Calu3 (cell line): ENCODE measurements around the gene VWA3A. TPM values are rescaled to one million over a fixed set of nuclear protein-coding genes. Genes with fewer than 3 reads are reported as not detected.

Source experiments
- BruUV-seq: library from RNA; stranded (reverse); fragments of 400-500 nt; replicated peaks from 2 replicates; lab custom pipeline; 2021; lab: Mats Ljungman, UMichigan
- CTCF ChIA-PET: fragments of 300-600 bp; sonication (Branson Sonifier 250); formaldehyde crosslinking; loops from one replicate; lab custom pipeline; 2022; ENCODE audit warnings: antibody characterized with exemption; lab: Charles Lee
- DNase-seq: peaks from one replicate; pipeline ENCODE4 v3.0.0; 2022
- H3K27ac Mint-ChIP-seq: one replicate; pipeline ENCODE4 v1.8.0; 2022; ENCODE audit warnings: mixed read lengths; ENCODE audit not compliant: unreplicated experiment
- H3K27me3 Mint-ChIP-seq: one replicate; pipeline ENCODE4 v1.8.0; 2022; ENCODE audit warnings: mixed read lengths; ENCODE audit not compliant: unreplicated experiment
- H3K36me3 Mint-ChIP-seq: one replicate; pipeline ENCODE4 v1.8.0; 2022; ENCODE audit warnings: mild to moderate bottlenecking, moderate library complexity, mixed read lengths; ENCODE audit not compliant: insufficient read depth, unreplicated experiment
- H3K4me1 Mint-ChIP-seq: one replicate; pipeline ENCODE4 v1.8.0; 2022; ENCODE audit warnings: mild to moderate bottlenecking, low read depth, mixed read lengths; ENCODE audit not compliant: unreplicated experiment
- H3K4me3 Mint-ChIP-seq: one replicate; pipeline ENCODE4 v1.8.0; 2022; ENCODE audit warnings: mild to moderate bottlenecking, low read depth, moderate library complexity, mixed read lengths; ENCODE audit not compliant: unreplicated experiment
- H3K9me3 Mint-ChIP-seq: one replicate; pipeline ENCODE4 v1.8.0; 2022; ENCODE audit warnings: low read depth, mixed read lengths; ENCODE audit not compliant: unreplicated experiment
- intact Hi-C: fragments of 100-400 bp; cut with micrococcal nuclease; formaldehyde crosslinking; loops from one replicate; pipeline ENCODE4 v1.10.0; 2022; ENCODE audit not compliant: unreplicated experiment
- total RNA-seq: library from RNA; stranded (reverse); gene quantifications from 2 replicates; pipeline ENCODE4 v1.2.3, GENCODE V29; 2022
- TF ChIP-seq, protein P1 (sequence below): fragments of 200-600 bp; IDR thresholded peaks from one replicate; pipeline ENCODE4 v1.8.0; 2022; ENCODE audit warnings: antibody characterized with exemption; ENCODE audit not compliant: unreplicated experiment

The VWA3A gene
- total RNA-seq, 1 experiment from 2014 or later: 0.33 TPM

DNA sequence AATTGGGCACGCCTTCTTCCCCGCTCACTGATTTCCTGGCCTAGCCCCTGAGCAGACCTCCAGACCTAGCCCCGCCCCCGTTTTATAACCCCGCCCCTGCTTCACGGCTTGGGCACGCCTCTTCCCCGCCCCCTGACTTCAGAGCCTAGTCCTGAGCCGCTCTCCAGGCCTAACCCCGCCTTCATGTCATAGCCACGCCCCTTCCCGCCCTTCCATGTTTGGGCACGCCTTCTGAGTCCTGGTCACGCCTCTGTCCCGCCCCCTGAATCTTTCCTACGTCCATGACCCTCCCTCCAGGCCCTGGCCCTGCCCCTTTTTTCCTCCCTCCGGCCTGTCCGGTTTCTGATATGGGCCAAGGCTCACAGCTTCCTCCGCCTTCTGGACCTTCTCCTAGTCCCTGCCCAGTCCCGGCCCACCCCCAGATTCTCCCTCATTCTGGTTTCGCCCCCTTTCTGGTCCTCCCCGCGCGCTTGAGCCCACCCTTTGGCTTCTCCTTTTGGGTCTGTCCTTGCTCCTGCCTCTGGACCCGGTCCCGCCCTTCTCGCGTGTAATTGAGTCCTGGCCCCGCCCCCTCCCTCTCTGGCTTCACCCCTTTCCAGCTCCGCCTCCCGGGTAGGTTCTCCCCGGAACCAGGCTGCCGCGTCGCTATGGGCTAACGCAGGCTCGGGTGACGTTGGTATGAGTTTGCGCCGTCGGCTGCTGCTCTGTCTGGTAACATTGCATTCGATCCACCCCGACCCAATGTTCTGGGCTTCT is 98.6 kb downstream of the VWA3A start:
- Mint-ChIP-seq H3K27me3 (peaks cover 8% of the 10 kb centered on the region), H3K9me3 (peaks cover 3% of the 10 kb centered on the region), H3K27ac (peak overlapping the region; percentile 78), H3K4me1 (peaks cover 59% of the 10 kb centered on the region), H3K36me3 (peaks cover 52% of the 10 kb centered on the region), H3K4me3 (peak overlapping the region; percentile 77)
- no TSS peak for BruUV-seq
- peak; percentile 98 for DNase-seq
- CTCF ChIA-PET: interaction anchor here (0.5 to 1.5 kb wide), 7 partner anchors 13 to 1358 kb away, joined by 3 to 5 read pairs (median 3); partner anchors contain the start of gene POLR3E
- intact Hi-C loops: no loop called here
- TF ChIP-seq, protein P1, sequence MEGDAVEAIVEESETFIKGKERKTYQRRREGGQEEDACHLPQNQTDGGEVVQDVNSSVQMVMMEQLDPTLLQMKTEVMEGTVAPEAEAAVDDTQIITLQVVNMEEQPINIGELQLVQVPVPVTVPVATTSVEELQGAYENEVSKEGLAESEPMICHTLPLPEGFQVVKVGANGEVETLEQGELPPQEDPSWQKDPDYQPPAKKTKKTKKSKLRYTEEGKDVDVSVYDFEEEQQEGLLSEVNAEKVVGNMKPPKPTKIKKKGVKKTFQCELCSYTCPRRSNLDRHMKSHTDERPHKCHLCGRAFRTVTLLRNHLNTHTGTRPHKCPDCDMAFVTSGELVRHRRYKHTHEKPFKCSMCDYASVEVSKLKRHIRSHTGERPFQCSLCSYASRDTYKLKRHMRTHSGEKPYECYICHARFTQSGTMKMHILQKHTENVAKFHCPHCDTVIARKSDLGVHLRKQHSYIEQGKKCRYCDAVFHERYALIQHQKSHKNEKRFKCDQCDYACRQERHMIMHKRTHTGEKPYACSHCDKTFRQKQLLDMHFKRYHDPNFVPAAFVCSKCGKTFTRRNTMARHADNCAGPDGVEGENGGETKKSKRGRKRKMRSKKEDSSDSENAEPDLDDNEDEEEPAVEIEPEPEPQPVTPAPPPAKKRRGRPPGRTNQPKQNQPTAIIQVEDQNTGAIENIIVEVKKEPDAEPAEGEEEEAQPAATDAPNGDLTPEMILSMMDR: no peak

DNA sequence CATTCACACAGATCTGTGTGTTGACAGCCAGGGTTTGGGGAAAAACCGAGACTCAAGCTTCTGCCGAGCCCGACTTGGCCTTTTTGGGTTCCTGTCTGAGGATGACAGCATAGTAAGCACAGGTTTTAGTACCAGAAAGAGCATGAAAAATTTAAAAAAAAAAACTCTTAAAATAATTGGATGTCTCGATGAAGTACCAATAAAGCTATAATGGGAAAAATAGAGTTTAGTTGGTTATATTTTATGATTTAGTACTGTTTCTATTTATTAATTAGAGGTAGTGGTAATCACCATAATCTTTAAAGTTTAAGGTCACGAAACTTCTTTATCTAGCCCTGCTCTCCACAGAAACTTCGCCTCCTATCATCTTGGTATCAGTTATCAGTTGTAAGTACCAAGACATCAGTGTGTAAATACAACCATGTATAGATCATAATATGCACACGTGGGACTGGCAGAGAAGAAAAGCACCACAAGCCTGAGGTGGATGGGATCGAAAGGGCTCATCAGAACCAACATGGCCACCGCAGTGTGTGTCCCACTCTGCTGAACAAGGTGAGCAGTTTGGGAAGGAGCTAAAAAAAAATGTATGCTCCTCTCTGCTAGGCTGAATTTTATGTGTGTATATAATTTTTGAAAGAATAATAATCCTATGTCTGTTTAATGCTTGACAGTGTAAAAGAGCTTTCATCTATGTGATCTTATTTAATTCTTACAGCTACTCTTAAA is 99.4 kb downstream of the VWA3A start:
- TSS peak; percentile 89 for BruUV-seq
- Mint-ChIP-seq H3K27me3 (peaks cover 8% of the 10 kb centered on the region), H3K27ac (peak overlapping the region; percentile 78), H3K4me1 (peaks cover 59% of the 10 kb centered on the region), H3K9me3 (peaks cover 3% of the 10 kb centered on the region), H3K4me3 (peak overlapping the region; percentile 77), H3K36me3 (peaks cover 59% of the 10 kb centered on the region)
- TF ChIP-seq, protein P1: no peak
- CTCF ChIA-PET: interaction anchor here (0.6 to 1.5 kb wide), 5 partner anchors 12 to 1358 kb away, joined by 3 to 5 read pairs (median 3); partner anchors contain the start of gene POLR3E
- intact Hi-C loops: no loop called here
- no peak for DNase-seq

DNA sequence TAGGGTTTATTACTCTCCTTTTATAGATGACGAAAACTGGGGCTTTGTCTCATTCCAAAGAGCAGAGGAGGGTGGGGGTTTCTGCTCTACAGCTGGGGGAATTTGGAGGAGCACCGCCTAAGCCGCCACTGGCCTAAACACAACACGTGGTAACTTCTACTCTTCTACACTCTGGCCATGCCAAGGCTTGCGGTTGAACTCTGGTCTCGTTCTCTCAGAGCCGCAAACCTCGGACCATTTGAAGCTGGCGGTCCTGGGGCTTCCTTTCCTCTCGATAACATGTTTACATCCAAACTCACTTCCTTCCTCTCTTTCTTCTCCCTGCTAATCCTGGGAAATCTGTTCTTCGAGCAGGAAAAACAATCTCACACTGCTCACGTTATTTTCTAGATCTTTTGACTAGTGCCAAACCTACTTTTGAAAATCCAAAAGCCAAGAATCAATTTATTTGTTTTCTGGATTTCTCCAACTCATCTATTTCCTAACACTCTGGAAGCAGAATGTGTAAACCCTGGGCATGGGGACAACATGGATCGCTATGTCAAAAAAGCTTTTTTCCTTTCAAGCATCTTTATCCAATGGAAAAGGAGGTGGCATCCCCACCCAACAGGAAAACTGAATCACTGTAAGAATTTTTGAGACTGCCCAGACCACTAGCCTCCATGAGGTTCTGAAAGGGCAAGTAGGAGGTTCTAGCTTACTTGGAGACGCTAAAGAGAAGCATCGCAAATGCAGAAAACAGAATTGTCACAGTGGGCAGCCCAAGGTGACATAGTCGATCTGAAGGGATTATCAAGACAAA is 100.1 kb downstream of the VWA3A start:
- intact Hi-C loops: no loop called here
- peaks cover 3% of the 10 kb centered on the region for H3K9me3 Mint-ChIP-seq
- H3K4me1 Mint-ChIP-seq: peaks cover 59% of the 10 kb centered on the region
- TF ChIP-seq, protein P1: no peak
- peak overlapping the region; percentile 77 for H3K4me3 Mint-ChIP-seq
- BruUV-seq: no TSS peak
- peak overlapping the region; percentile 78 for H3K27ac Mint-ChIP-seq
- peaks cover 63% of the 10 kb centered on the region for H3K36me3 Mint-ChIP-seq
- H3K27me3 Mint-ChIP-seq: peaks cover 8% of the 10 kb centered on the region
- CTCF ChIA-PET: interaction anchor here (1.4 kb wide), 1 partner anchor 11 kb away, joined by 3 read pairs; no protein-coding TSS in a partner anchor
- peak; percentile 63 for DNase-seq

DNA sequence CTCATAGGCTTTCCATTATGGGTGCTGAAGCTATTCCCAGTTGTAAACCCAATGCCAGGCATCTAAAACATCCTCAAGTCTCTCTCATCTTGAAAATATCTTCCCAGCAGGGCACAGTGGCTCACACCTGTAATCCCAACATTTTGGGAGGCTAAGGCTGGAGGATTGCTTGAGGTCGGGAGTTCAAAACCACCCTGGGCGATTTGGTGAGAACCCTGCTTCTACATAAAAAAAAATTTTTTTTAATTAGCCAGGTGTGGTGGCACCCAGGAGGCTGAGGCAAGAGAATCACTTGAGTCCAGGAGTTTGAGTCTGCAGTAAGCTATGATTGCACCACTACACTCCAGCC is 100.7 kb downstream of the VWA3A start:
- H3K36me3 Mint-ChIP-seq: peaks cover 63% of the 10 kb centered on the region
- BruUV-seq: no TSS peak
- H3K27me3 Mint-ChIP-seq: peaks cover 8% of the 10 kb centered on the region
- H3K9me3 Mint-ChIP-seq: peaks cover 3% of the 10 kb centered on the region
- H3K4me1 Mint-ChIP-seq: peaks cover 54% of the 10 kb centered on the region
- CTCF ChIA-PET: no interaction called here
- H3K27ac Mint-ChIP-seq: no peak overlapping the region
- no peak overlapping the region for H3K4me3 Mint-ChIP-seq
- TF ChIP-seq, protein P1: no peak
- no peak for DNase-seq
- intact Hi-C loops: no loop called here
